Panc1 (cell line): ENCODE measurements around the gene TMEM82. TPM values are rescaled to one million over a fixed set of nuclear protein-coding genes. Genes with fewer than 3 reads are reported as not detected.
A peak's percentile ranks its signal among the peaks of the same experiment; 100 is the strongest.

Source experiments
- ATAC-seq: fragments of 200-7000 bp; cut with Tn5 transposase; 2 replicates; pipeline ENCODE4 v1.9.1; 2020; ENCODE audit warnings: mild to moderate bottlenecking, moderate library complexity
- BruUV-seq: library from RNA; stranded (reverse); fragments of 400-500 nt; replicated peaks from 2 replicates; lab custom pipeline; 2021; lab: Mats Ljungman, UMichigan
- CTCF ChIA-PET: fragments of 300-600 bp; sonication (Branson Sonifier 250); formaldehyde crosslinking; loops from one replicate; lab custom pipeline; 2022; ENCODE audit warnings: antibody characterized with exemption; lab: Charles Lee
- POLR2A ChIA-PET: fragments of 300-600 bp; sonication (Branson Sonifier 250); formaldehyde crosslinking; loops from one replicate; lab custom pipeline; 2022; ENCODE audit warnings: antibody characterized with exemption; lab: Charles Lee
- DNase-seq: peaks from one replicate; pipeline ENCODE4 v3.0.0-alpha.2; 2010; ENCODE audit warnings: low read depth, low spot score
- H3K27ac ChIP-seq: 2 replicates; pipeline ENCODE4 v1.5.1; 2011; ENCODE audit warnings: mild to moderate bottlenecking, low read length, inconsistent platforms
- H3K27me3 ChIP-seq: fragments of 200-500 bp; sonication (Bioruptor generic); 2 replicates; pipeline ENCODE4 v1.6.0; 2014; ENCODE audit warnings: low read length, inconsistent platforms; ENCODE audit not compliant: control insufficient read depth, insufficient read depth
- H3K36me3 ChIP-seq: fragments of 200-500 bp; sonication (Bioruptor generic); 2 replicates; pipeline ENCODE4 v1.5.1; 2014; ENCODE audit warnings: inconsistent platforms, mild to moderate bottlenecking, low read length, moderate library complexity; ENCODE audit not compliant: control insufficient read depth, insufficient read depth
- H3K4me1 ChIP-seq: 2 replicates; pipeline ENCODE4 v1.5.1; 2011; ENCODE audit warnings: inconsistent platforms, mild to moderate bottlenecking, low read length, moderate library complexity; ENCODE audit not compliant: control insufficient read depth, insufficient read depth
- H3K4me3 ChIP-seq, 2 experiments: 2 replicates each; pipeline ENCODE4 v1.5.1; 2011 to 2012; ENCODE audit warnings: low read depth in 2 of 2, low read length in 2 of 2, mild to moderate bottlenecking in 2 of 2, inconsistent platforms in 1 of 2, moderate library complexity in 1 of 2
- H3K9me3 ChIP-seq: fragments of 200-500 bp; sonication (Bioruptor generic); 2 replicates; pipeline ENCODE4 v1.5.1; 2014; ENCODE audit warnings: low read depth, mild to moderate bottlenecking, inconsistent platforms, low read length, moderate library complexity; ENCODE audit not compliant: control insufficient read depth, insufficient read depth
- CTCF ChIP-seq: fragments of 450-650 bp; IDR thresholded peaks from 2 replicates; pipeline ENCODE4 v1.5.1; 2017; ENCODE audit warnings: mild to moderate bottlenecking
- POLR2AphosphoS5 ChIP-seq: IDR thresholded peaks from 2 replicates; pipeline ENCODE4 v1.6.1; 2012; ENCODE audit warnings: mild to moderate bottlenecking, low read depth, low read length, moderate library complexity
- REST ChIP-seq, 2 experiments: IDR thresholded peaks; 2 replicates each; pipeline ENCODE4 v1.6.1; 2011 to 2012; ENCODE audit warnings: low read depth in 2 of 2, control low read depth in 1 of 2, low read length in 1 of 2, mild to moderate bottlenecking in 1 of 2, moderate library complexity in 1 of 2; ENCODE audit not compliant: insufficient read depth in 1 of 2
- SIN3A ChIP-seq: IDR thresholded peaks from 2 replicates; pipeline ENCODE4 v1.6.1; 2012; ENCODE audit warnings: low read depth, mild to moderate bottlenecking, low read length, moderate library complexity, borderline replicate concordance; ENCODE audit not compliant: insufficient read depth
- TCF7L2 ChIP-seq: IDR thresholded peaks from 2 replicates; pipeline ENCODE4 v1.6.1; 2011; ENCODE audit warnings: mild to moderate bottlenecking, low read depth, low read length, inconsistent platforms
- in situ Hi-C: cut with HindIII; loops from 2 replicates; pipeline ENCODE4 v1.10.0; 2016; ENCODE audit warnings: low sequenced_read_pairs, low pct_unique_long_range_greater_than_20kb
- intact Hi-C: fragments of 100-400 bp; cut with micrococcal nuclease; formaldehyde crosslinking; loops from one replicate; pipeline ENCODE4 v1.10.0; 2022; ENCODE audit not compliant: unreplicated experiment
- total RNA-seq: library from RNA; stranded (reverse); gene quantifications from one replicate; pipeline ENCODE4 v1.2.1, GENCODE V29; 2021; ENCODE audit not compliant: unreplicated experiment

TMEM82 gene
- total RNA-seq, 1 experiment from 2014 or later: not detected

GRCh38 chr1:15796086-15796462 lies 53.8 kb downstream of the TMEM82 start:
- ChIA-PET CTCF (interaction anchor here (0.5 kb wide), 1 partner anchor 63 kb away, joined by 5 read pairs; no protein-coding TSS in a partner anchor), POLR2A (interaction anchor here (0.6 kb wide), 2 partner anchors 36 to 130 kb away, joined by 3 to 10 read pairs; no protein-coding TSS in a partner anchor)
- Histone ChIP-seq H3K36me3 (no peaks in the 10 kb centered on the region), H3K4me1 (peaks cover 72% of the 10 kb centered on the region), H3K27ac (peak overlapping the region; percentile 93), H3K27me3 (no peaks in the 10 kb centered on the region), H3K4me3 (no peak overlapping the region), H3K9me3 (no peaks in the 10 kb centered on the region)
- no TSS peak for BruUV-seq
- DNase-seq (no peak), ATAC-seq (no peak)
- in situ Hi-C loops: no loop called here
- intact Hi-C loops: loop anchor here (10.0 kb wide), 1 partner anchor 199 kb away; no protein-coding TSS in a partner anchor
- TF ChIP-seq SIN3A (no peak), REST (IDR thresholded peaks at IDR 0.05; ENCODE audit: insufficient read depth in 1 of 2, low read depth in 2 of 2, low read length in 1 of 2) (no peak), CTCF (no peak), TCF7L2 (no peak), POLR2AphosphoS5 (no peak)

Other genes with a start within 250 kb of the TMEM82 start
- 7.5 TPM for gene CASP9, start 218.3 kb upstream of the TMEM82 start, total RNA-seq
- 22.0 TPM for gene DNAJC16, start 215.7 kb upstream of the TMEM82 start, total RNA-seq
- 3.1 TPM for gene AGMAT, start 157.4 kb upstream of the TMEM82 start, total RNA-seq
- 27.7 TPM for gene DDI2, start 125.0 kb upstream of the TMEM82 start, total RNA-seq
- gene PLEKHM2, start 58.2 kb upstream of the TMEM82 start, total RNA-seq: 54.6 TPM
- gene SLC25A34, start 6.2 kb upstream of the TMEM82 start, total RNA-seq: 0.64 TPM
- gene FBLIM1, start 16.3 kb downstream of the TMEM82 start, total RNA-seq: 4.3 TPM
- 2.6 TPM for gene UQCRHL, start 65.2 kb downstream of the TMEM82 start, total RNA-seq
- 58.3 TPM for gene SPEN, start 105.2 kb downstream of the TMEM82 start, total RNA-seq
- gene ZBTB17, start 233.6 kb downstream of the TMEM82 start, total RNA-seq: 41.6 TPM